Cardiac fibroblast (primary cell): ENCODE results near the gene SLC6A6.

Experiments
- DNase-seq, 2 donors: peaks; one replicate each; pipeline versions ENCODE4 v3.0.0 to v3.0.0-alpha.2; 2010; ENCODE audit warnings: low read depth in 2 of 2
- H3K4me3 ChIP-seq, 2 donors: replicated peaks in 1 of 2; 1 replicate in 1 of 2; 2 replicates in 1 of 2; pipeline ENCODE4 v1.5.1; 2011; ENCODE audit warnings: low read depth in 2 of 2, low read length in 2 of 2, mild to moderate bottlenecking in 2 of 2, moderate library complexity in 1 of 2
- TF ChIP-seq, protein P1 (sequence below): IDR thresholded peaks from one replicate; pipeline ENCODE4 v1.5.1; 2011; ENCODE audit warnings: low read depth, mild to moderate bottlenecking, low read length, inconsistent platforms

Gene SLC6A6

DNA sequence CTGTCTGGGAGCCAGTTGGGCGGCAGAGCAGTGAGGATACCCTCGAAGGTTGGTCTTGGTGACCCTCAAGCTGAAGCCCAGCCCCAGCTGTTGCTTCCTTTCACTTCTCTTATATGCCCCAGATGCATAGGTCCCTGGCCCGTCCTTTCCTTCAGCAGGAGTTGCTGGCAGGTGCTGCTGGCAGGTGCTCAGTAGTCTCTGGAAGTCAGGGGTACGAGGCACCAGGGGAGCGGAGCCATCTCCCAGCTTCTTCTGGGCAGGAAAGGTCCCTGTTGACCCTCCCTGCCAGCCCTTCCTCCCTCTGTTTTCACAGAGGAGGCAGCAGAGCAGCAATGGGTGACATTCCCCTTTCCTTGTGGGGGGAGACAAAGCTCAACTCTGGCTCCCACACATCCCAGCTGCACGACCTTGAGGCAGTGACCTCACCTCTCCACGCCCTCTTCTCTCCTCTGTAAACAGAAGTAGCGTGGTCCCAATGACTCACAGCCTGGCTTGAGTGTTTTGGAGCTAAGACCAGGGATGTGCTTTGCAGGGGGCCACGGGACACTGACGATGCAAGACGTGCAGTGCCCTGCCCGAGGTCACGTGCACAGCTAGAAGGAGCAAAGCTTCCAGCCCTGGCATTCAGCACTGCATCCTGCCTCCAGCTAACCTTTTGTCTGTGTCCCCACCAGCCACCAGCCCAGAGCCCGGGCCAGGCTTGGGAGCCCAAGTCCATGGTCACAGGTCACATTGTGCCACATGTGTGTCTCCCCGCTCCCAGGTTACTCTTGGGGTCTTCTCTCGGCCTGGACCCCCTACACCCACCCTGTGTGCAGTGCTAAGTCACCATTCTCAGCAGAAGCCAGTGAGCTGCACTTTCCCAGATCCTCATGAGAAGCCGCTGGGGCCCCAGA lies 49.7 kb downstream of the SLC6A6 start:
- peak; percentile 91 to 92 for DNase-seq
- TF ChIP-seq, protein P1, sequence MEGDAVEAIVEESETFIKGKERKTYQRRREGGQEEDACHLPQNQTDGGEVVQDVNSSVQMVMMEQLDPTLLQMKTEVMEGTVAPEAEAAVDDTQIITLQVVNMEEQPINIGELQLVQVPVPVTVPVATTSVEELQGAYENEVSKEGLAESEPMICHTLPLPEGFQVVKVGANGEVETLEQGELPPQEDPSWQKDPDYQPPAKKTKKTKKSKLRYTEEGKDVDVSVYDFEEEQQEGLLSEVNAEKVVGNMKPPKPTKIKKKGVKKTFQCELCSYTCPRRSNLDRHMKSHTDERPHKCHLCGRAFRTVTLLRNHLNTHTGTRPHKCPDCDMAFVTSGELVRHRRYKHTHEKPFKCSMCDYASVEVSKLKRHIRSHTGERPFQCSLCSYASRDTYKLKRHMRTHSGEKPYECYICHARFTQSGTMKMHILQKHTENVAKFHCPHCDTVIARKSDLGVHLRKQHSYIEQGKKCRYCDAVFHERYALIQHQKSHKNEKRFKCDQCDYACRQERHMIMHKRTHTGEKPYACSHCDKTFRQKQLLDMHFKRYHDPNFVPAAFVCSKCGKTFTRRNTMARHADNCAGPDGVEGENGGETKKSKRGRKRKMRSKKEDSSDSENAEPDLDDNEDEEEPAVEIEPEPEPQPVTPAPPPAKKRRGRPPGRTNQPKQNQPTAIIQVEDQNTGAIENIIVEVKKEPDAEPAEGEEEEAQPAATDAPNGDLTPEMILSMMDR = no peak
- H3K4me3 ChIP-seq = peak overlapping the region in 1 of 2 donors; percentile 24

DNA sequence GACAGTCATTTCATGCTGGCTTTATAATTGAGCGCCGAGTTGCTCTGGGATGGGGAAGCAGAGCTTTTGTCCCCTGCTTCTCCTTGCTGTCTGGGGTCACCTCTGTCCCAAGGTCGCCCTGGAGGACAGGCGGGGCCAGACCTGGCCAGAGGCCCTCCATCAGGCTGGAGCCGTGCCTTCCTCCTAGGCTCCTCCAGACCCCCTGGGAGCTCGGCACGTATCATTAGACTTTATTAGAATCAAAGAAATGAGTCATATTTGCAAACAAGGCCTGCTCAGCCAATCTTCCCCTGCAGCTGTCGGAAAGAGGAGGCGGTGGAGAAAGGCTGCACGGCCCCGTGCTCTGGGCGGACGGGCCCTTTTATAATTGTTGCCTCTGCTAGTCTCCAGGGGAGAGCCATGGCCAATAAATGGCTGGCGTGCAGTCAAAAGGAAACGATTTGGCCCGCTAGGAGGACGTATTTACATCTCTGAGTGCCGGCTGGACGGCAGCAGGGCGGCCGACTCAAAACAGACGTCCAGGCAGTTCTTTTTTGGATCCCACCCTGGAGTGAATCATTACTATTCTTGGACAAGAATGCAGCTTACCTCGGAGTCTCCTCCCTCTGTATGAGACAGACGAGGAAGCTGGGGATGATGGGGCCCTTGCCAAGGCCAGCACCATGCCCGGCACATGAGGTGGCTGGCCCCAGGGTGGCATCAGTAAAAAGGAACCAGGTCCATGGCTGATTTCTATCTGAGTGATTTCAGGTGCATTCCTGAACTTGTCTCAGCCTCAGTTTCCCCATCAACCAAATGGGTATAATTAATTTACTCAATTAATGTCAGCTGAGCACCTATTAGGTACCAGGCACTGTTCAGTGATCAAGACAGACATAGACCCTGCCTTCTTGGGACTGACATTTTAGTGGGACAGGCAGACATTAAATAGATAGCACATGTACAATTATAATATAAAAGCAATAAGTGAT lies 50.6 kb downstream of the SLC6A6 start:
- H3K4me3 ChIP-seq = peak overlapping the region in 1 of 2 donors; percentile 24
- TF ChIP-seq, protein P1 = no peak

DNA sequence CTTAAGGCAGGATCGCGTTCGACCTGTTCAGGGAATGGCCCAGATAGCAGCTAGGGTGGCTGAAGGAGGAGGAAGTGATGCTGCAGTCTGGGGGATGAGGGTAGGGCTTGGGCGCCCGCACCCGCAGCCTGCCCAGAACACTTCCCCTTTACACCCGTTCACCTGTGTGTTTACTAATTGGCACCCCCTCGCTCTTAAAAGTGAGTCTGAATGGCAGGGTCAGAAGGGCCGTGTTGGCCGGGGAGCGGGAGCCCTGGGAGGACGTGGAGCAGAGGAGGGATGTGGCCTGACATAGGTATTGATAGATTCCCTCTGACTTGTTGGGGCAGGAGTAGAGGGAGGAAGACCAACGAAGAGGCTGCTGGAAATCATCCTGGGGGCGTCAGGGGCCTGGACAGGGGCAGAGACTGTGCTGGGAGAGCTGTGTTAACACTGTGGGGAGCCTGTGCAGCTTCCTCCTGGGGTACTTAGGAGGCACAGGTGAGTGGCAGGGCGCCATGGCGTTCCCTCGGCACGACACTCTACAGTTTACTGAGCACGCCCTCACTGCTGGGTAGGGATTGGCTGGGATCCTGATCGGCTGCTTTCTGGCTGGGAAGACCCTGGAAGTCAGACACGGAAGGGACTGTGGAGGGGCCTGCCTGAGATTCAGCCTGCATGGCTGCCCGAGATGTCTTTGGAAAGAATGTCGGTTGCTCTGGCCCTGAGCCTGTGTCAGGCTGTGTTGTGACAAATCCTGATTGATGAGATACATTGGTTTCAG lies 51.7 kb downstream of the SLC6A6 start:
- no peak for DNase-seq
- H3K4me3 ChIP-seq = no peak overlapping the region
- TF ChIP-seq, protein P1 = no peak

More for the DNA sequence above, 50.6 kb downstream of the SLC6A6 start:
- peak; percentile 99 to 100 for DNase-seq

DNA sequence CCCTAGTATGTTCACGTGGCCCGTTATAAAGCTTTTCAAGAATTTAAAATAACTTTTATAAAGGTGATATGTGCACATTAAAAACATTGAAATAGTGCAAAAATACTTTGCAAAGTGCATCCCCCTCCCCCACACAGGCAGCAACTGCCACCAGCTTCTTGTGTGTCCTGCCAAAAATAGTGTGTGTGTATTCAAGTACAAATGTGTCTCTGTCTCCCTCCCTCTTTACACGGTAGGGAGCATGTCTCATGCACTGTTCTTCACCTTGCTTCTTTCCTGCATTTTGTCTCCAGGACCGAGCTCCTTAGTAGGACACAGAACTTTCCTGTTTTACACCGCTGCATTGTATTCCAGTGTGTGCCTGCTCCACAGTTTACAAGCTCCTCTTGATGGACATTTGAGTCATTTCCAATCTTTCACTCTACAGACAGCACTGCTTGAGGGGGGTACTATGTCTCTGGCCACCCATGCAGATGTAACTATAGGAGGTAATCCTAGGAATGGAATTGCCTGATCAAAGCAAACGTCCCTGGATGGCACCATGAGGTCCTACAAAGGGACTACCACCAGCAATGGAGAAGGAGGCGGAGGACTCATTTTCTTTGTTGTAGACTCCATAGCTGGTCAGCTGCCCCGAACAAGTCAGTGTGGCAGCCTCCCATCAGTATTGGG lies 52.4 kb downstream of the SLC6A6 start:
- TF ChIP-seq, protein P1 = no peak

DNA sequence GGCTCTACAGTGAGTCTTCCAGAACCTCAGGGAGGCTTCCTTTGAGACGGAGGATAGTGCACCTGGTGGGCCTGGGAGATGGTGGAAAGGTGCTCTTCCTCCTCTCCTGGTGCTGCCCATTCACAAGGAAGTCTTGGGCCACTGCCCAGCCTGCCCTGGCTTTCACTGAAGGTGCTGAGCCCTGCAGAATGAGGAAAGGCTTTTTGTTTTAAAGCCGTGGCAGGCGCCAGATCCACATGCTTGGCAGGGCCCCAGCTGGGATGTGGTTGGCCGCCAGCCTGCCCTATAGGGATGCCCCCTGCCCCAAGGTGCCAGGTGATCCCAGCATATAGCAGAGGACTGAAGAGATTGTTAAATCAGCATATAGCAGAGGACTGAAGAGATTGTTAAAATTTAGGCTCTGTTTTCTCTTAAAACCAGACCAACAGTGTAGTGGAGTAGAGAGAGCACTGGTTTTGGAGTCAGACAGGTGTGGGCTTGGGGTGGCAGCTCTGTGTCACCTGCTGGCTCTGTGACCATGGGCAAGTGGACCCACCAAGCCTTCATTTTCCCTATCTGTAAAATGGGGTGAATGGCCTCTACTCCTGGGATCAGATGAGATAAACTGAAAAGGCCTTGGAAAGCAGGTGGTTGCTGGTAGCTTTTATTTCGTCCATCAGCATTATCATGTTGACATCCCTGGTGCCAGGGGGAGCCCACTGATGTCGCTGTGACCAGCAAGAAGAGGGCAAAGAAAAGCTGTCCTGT lies 53.3 kb downstream of the SLC6A6 start:
- peak in 1 of 2 donors; percentile 34 for DNase-seq
- TF ChIP-seq, protein P1 = no peak
- no peak overlapping the region for H3K4me3 ChIP-seq

More for the DNA sequence above, 52.4 kb downstream of the SLC6A6 start:
- no peak for DNase-seq
- no peak overlapping the region for H3K4me3 ChIP-seq
